H9 (cell line): ENCODE measurements around the gene ZNF660. TPM values are rescaled to one million over a fixed set of nuclear protein-coding genes. Genes with fewer than 3 reads are reported as not detected.

Experiments used
- DNase-seq: peaks from one replicate; pipeline ENCODE4 v3.0.0-alpha.2; 2017
- H2AFZ ChIP-seq: one replicate; pipeline ENCODE4 v1.6.1; 2013; ENCODE audit warnings: mild to moderate bottlenecking, low read length, control low read depth, moderate library complexity
- H2AK5ac ChIP-seq: 2 replicates; pipeline ENCODE4 v1.6.1; 2013; ENCODE audit warnings: low read length, control low read depth, mixed read lengths; ENCODE audit not compliant: insufficient read length
- H2BK120ac ChIP-seq: one replicate; pipeline ENCODE4 v1.6.1; 2013; ENCODE audit warnings: low read depth, mild to moderate bottlenecking, low read length, control low read depth, inconsistent platforms; ENCODE audit not compliant: poor library complexity, severe bottlenecking
- H2BK12ac ChIP-seq: 2 replicates; pipeline ENCODE4 v1.6.1; 2013; ENCODE audit warnings: low read length, control low read depth, mixed read lengths, low read depth; ENCODE audit not compliant: insufficient read length
- H2BK15ac ChIP-seq: 2 replicates; pipeline ENCODE4 v1.6.1; 2013; ENCODE audit warnings: low read depth, low read length, control low read depth
- H2BK20ac ChIP-seq: one replicate; pipeline ENCODE4 v1.6.1; 2013; ENCODE audit warnings: low read depth, mild to moderate bottlenecking, low read length, control low read depth, inconsistent platforms; ENCODE audit not compliant: poor library complexity, severe bottlenecking
- H2BK5ac ChIP-seq: 2 replicates; pipeline ENCODE4 v1.6.1; 2013; ENCODE audit warnings: low read length, control low read depth, mixed read lengths; ENCODE audit not compliant: insufficient read length
- H3K14ac ChIP-seq: 2 replicates; pipeline ENCODE4 v1.6.1; 2013; ENCODE audit warnings: low read length, control low read depth; ENCODE audit not compliant: insufficient read depth
- H3K18ac ChIP-seq: 2 replicates; pipeline ENCODE4 v1.6.1; 2013; ENCODE audit warnings: low read depth, mild to moderate bottlenecking, mixed read lengths, low read length, control low read depth; ENCODE audit not compliant: insufficient read length
- H3K23ac ChIP-seq: 2 replicates; pipeline ENCODE4 v1.6.1; 2013; ENCODE audit warnings: low read length, control low read depth, mixed read lengths, low read depth; ENCODE audit not compliant: insufficient read length
- H3K23me2 ChIP-seq: 2 replicates; pipeline ENCODE4 v1.6.1; 2013; ENCODE audit warnings: low read depth, mild to moderate bottlenecking, mixed read lengths, low read length, control low read depth; ENCODE audit not compliant: insufficient read length, poor library complexity, severe bottlenecking
- H3K27ac ChIP-seq: 2 replicates; pipeline ENCODE4 v1.5.1; 2013; ENCODE audit warnings: low read length, control low read depth, mixed read lengths, low read depth; ENCODE audit not compliant: insufficient read length
- H3K27me3 ChIP-seq: 2 replicates; pipeline ENCODE4 v1.6.1; 2013; ENCODE audit warnings: low read length, control low read depth, inconsistent platforms; ENCODE audit not compliant: insufficient read depth
- H3K4ac ChIP-seq: 2 replicates; pipeline ENCODE4 v1.6.1; 2013; ENCODE audit warnings: low read depth, mild to moderate bottlenecking, control low read depth, inconsistent platforms, low read length, moderate library complexity
- H3K4me1 ChIP-seq: 2 replicates; pipeline ENCODE4 v1.6.1; 2013; ENCODE audit warnings: low read length, control low read depth, inconsistent platforms; ENCODE audit not compliant: insufficient read depth
- H3K4me2 ChIP-seq: 2 replicates; pipeline ENCODE4 v1.6.1; 2013; ENCODE audit warnings: low read length, control low read depth, mixed read lengths; ENCODE audit not compliant: insufficient read length, insufficient read depth
- H3K56ac ChIP-seq: 2 replicates; pipeline ENCODE4 v1.6.1; 2013; ENCODE audit warnings: low read depth, mild to moderate bottlenecking, mixed read lengths, low read length, control low read depth; ENCODE audit not compliant: insufficient read length
- H3K79me1 ChIP-seq: 2 replicates; pipeline ENCODE4 v1.6.1; 2013; ENCODE audit warnings: low read depth, mild to moderate bottlenecking, moderate library complexity, low read length, control low read depth, inconsistent platforms; ENCODE audit not compliant: insufficient read depth, poor library complexity, severe bottlenecking
- H3K79me2 ChIP-seq: 2 replicates; pipeline ENCODE4 v1.6.1; 2013; ENCODE audit warnings: low read length, control low read depth, inconsistent platforms; ENCODE audit not compliant: insufficient read depth
- H3K9ac ChIP-seq: 2 replicates; pipeline ENCODE4 v1.6.1; 2013; ENCODE audit warnings: low read length, control low read depth, mixed read lengths; ENCODE audit not compliant: insufficient read length; ENCODE audit errors: extremely low read depth
- H3K9me3 ChIP-seq: one replicate; pipeline ENCODE4 v1.6.1; 2013; ENCODE audit warnings: low read depth, low read length, inconsistent platforms; ENCODE audit not compliant: control insufficient read depth
- H3T11ph ChIP-seq: one replicate; pipeline ENCODE4 v1.6.1; 2013; ENCODE audit warnings: mild to moderate bottlenecking, low read length, control low read depth, inconsistent platforms
- H4K20me1 ChIP-seq: one replicate; pipeline ENCODE4 v1.6.1; 2013; ENCODE audit not compliant: control insufficient read depth, insufficient read length, insufficient read depth
- H4K5ac ChIP-seq: 2 replicates; pipeline ENCODE4 v1.6.1; 2013; ENCODE audit warnings: low read depth, mild to moderate bottlenecking, mixed read lengths, low read length, control low read depth; ENCODE audit not compliant: insufficient read length
- H4K8ac ChIP-seq: replicated peaks from 2 replicates; pipeline ENCODE4 v1.6.1; 2013; ENCODE audit warnings: low read length, control low read depth, mixed read lengths, low read depth; ENCODE audit not compliant: insufficient read length
- H4K91ac ChIP-seq: 2 replicates; pipeline ENCODE4 v1.6.1; 2013; ENCODE audit warnings: low read depth, mild to moderate bottlenecking, moderate library complexity, mixed read lengths, low read length, control low read depth; ENCODE audit not compliant: insufficient read length
- H3K27ac Mint-ChIP-seq, 3 experiments: 2 replicates in 2 of 3; 3 replicates in 1 of 3; pipeline ENCODE4 v1.8.0; 2020 to 2021; ENCODE audit warnings: mixed read lengths in 3 of 3, mild to moderate bottlenecking in 1 of 3, moderate library complexity in 1 of 3
- H3K27me3 Mint-ChIP-seq: 2 replicates; pipeline ENCODE4 v1.8.0; 2021; ENCODE audit warnings: low read depth, mild to moderate bottlenecking, moderate library complexity, mixed read lengths
- H3K36me3 Mint-ChIP-seq, 3 experiments: 2 replicates in 2 of 3; 3 replicates in 1 of 3; pipeline ENCODE4 v1.8.0; 2020 to 2021; ENCODE audit warnings: low read depth in 3 of 3, mixed read lengths in 3 of 3; ENCODE audit not compliant: insufficient read depth in 1 of 3
- H3K4me1 Mint-ChIP-seq, 2 experiments: 2 replicates each; pipeline ENCODE4 v1.8.0; 2020; ENCODE audit warnings: mixed read lengths in 2 of 2
- H3K4me3 Mint-ChIP-seq, 2 experiments: 2 replicates in 1 of 2; 3 replicates in 1 of 2; pipeline ENCODE4 v1.8.0; 2020 to 2021; ENCODE audit warnings: mild to moderate bottlenecking in 2 of 2, mixed read lengths in 2 of 2, moderate library complexity in 1 of 2
- H3K9me3 Mint-ChIP-seq, 2 experiments: 2 replicates in 1 of 2; 3 replicates in 1 of 2; pipeline ENCODE4 v1.8.0; 2020; ENCODE audit warnings: mild to moderate bottlenecking in 2 of 2, mixed read lengths in 2 of 2, moderate library complexity in 1 of 2
- WGBS: extraction: QIAGEN DNeasy Blood & Tissue Kit; methylation state at CpG from one replicate; pipeline ENCODE4 v1.1.7; 2013; ENCODE audit warnings: missing lambda C conversion rate, low lambda C conversion rate, mixed read lengths; ENCODE audit not compliant: insufficient read length; ENCODE audit errors: extremely low coverage; 5-methylcytosine and 5-hydroxymethylcytosine counted together
- total RNA-seq: library from RNA; stranded (reverse); gene quantifications from 2 replicates; pipeline ENCODE4 v1.2.1, GENCODE V29; 2021
- TF ChIP-seq, protein P1 (sequence below): fragments of 200-600 bp; sonication (generic); conservative IDR thresholded peaks from 3 replicates; pipeline ENCODE4 v1.8.0; 2021; ENCODE audit warnings: antibody characterized with exemption, mild to moderate bottlenecking

Gene ZNF660
- total RNA-seq, 1 experiment from 2014 or later = 18.7 TPM

DNA sequence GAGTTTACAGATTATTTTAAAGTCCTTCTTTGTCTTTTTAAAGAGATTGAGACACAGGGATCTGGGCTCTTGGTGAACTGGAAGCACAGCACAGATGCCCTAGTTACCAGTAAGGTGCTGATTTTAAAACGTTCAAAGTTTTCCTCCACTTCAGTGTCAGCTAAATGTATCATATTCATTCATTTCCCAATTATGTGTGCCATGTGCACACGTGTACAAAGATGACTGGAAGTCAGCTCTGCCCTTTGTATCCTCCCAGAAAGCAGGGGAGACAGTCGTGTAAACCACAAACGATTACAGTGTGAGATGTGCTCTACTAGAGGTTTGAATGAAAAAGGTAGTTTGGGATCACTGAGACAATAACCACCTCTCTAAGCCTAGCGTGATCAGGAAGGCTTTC, 29.0 kb upstream of the ZNF660 start:
- Histone ChIP-seq H3K27ac (no peak overlapping the region), H3K79me2 (peaks cover 3% of the 10 kb centered on the region; the same call in 1 of the 2 replicates), H4K91ac (no peak overlapping the region), H3K9ac (peak overlapping the region; percentile 92), H3K56ac (no peak overlapping the region), H3K27me3 (no peaks in the 10 kb centered on the region), H3K23me2 (peaks cover 10% of the 10 kb centered on the region), H3K9me3 (peaks cover 7% of the 10 kb centered on the region), H3K23ac (no peak overlapping the region), H3K4me2 (peak overlapping the region; percentile 90), H3K4ac (no peak overlapping the region), H3K18ac (no peak overlapping the region), H2BK120ac (no peak overlapping the region), H4K8ac (no peak overlapping the region), H3K4me1 (no peaks in the 10 kb centered on the region; the same call in 1 of the 2 replicates), H3K79me1 (peaks cover 5% of the 10 kb centered on the region), H2BK5ac (no peak overlapping the region), H3T11ph (no peak overlapping the region), H2BK20ac (no peak overlapping the region), H2AK5ac (no peak overlapping the region), H3K14ac (no peak overlapping the region; the same call in 1 of the 2 replicates), H2BK12ac (no peak overlapping the region), H2AFZ (no peak overlapping the region), H4K5ac (no peak overlapping the region), H4K20me1 (no peaks in the 10 kb centered on the region), H2BK15ac (no peak overlapping the region)
- H3K4me1 Mint-ChIP-seq = peaks cover 10 to 21% of the 10 kb centered on the region in 2 experiments
- TF ChIP-seq, protein P1, sequence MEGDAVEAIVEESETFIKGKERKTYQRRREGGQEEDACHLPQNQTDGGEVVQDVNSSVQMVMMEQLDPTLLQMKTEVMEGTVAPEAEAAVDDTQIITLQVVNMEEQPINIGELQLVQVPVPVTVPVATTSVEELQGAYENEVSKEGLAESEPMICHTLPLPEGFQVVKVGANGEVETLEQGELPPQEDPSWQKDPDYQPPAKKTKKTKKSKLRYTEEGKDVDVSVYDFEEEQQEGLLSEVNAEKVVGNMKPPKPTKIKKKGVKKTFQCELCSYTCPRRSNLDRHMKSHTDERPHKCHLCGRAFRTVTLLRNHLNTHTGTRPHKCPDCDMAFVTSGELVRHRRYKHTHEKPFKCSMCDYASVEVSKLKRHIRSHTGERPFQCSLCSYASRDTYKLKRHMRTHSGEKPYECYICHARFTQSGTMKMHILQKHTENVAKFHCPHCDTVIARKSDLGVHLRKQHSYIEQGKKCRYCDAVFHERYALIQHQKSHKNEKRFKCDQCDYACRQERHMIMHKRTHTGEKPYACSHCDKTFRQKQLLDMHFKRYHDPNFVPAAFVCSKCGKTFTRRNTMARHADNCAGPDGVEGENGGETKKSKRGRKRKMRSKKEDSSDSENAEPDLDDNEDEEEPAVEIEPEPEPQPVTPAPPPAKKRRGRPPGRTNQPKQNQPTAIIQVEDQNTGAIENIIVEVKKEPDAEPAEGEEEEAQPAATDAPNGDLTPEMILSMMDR = no peak
- WGBS = no CpG with 5 or more reads among the region's 5 CpGs
- H3K27ac Mint-ChIP-seq = peak overlapping the region in 1 of 3 experiments; percentile 97; a peak in 2 of 7 replicates
- peaks cover 37% of the 10 kb centered on the region for H3K27me3 Mint-ChIP-seq
- peaks cover 43 to 51% (median 44%) of the 10 kb centered on the region in 3 experiments for H3K36me3 Mint-ChIP-seq
- DNase-seq = no peak
- peak overlapping the region; percentile 94 to 95 for H3K4me3 Mint-ChIP-seq
- H3K9me3 Mint-ChIP-seq = peaks cover 5 to 12% of the 10 kb centered on the region in 2 experiments
